Muscle of leg (tissue), 11 donors: ENCODE results near the gene PARP1. TPM values are rescaled to one million over a fixed set of nuclear protein-coding genes. Genes with fewer than 3 reads are reported as not detected.

Experiments
- DNase-seq: peaks from one replicate; pipeline ENCODE4 v3.0.0; 2013
- H3K27ac ChIP-seq: one replicate; pipeline ENCODE4 v1.5.1; 2013; ENCODE audit warnings: mild to moderate bottlenecking, low read length, control low read depth
- H3K27me3 ChIP-seq: one replicate; pipeline ENCODE4 v1.6.1; 2013; ENCODE audit warnings: low read length; ENCODE audit not compliant: control insufficient read depth, insufficient read depth
- H3K36me3 ChIP-seq: one replicate; pipeline ENCODE4 v1.6.1; 2013; ENCODE audit warnings: low read length; ENCODE audit not compliant: control insufficient read depth, insufficient read depth
- H3K4me1 ChIP-seq: one replicate; pipeline ENCODE4 v1.6.1; 2013; ENCODE audit warnings: low read length; ENCODE audit not compliant: control insufficient read depth, insufficient read depth
- H3K4me3 ChIP-seq: one replicate; pipeline ENCODE4 v1.5.1; 2013; ENCODE audit warnings: low read length, control low read depth
- H3K9me3 ChIP-seq: replicated peaks from 2 replicates; pipeline ENCODE4 v1.6.1; 2013; ENCODE audit warnings: low read depth, low read length; ENCODE audit not compliant: control insufficient read depth
- WGBS: methylation state at CpG from one replicate; pipeline ENCODE4 v1.1.5; 2013; ENCODE audit warnings: missing lambda C conversion rate; ENCODE audit not compliant: insufficient coverage; 5-methylcytosine and 5-hydroxymethylcytosine counted together
- polyA plus RNA-seq, 8 donors: library from polyadenylated mRNA; unstranded; fragments of 120-200 nt; gene quantifications; one replicate each; pipeline versions ENCODE4 v1.2.1 to v1.2.3, GENCODE V29; 2013; ENCODE audit warnings: inconsistent platforms in 1 of 8, low replicate concordance in 1 of 8; ENCODE audit not compliant: insufficient read length in 8 of 8, insufficient read depth in 1 of 8
- total RNA-seq: library from RNA; stranded (reverse); fragments of 120-200 nt; gene quantifications from one replicate; pipeline ENCODE4 v1.2.4, GENCODE V29; 2013

Gene PARP1
- total and polyA plus RNA-seq, 9 donors: 64.9 to 116 (median 103) TPM

DNA sequence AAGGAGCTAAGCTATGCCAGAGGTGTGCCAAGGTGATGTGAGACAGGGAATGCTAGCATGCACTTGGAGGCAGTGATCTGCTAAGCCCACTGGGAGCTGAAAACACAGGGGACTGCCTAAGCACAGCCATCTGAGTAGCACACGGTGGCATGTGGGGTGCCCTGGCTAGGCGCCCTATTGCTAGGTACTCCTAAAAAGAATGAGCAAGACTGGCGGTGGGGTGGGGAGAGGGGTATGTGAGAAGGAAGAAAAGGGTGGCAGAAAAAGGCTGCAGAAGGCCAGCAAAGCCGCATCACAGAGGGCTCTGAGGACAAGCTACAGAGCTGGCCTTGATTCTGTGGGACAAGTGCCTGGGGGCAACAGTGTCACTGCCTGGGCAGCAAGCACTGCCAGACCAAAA is 23.9 kb downstream of the PARP1 start:
- H3K4me3 ChIP-seq: no peak overlapping the region
- DNase-seq: no peak
- no peaks in the 10 kb centered on the region for H3K4me1 ChIP-seq
- H3K9me3 ChIP-seq: no peaks in the 10 kb centered on the region
- 95% methylated on average over 4 of the region's 4 CpGs for WGBS
- H3K27ac ChIP-seq: no peak overlapping the region
- peaks cover 93% of the 10 kb centered on the region for H3K36me3 ChIP-seq
- no peaks in the 10 kb centered on the region for H3K27me3 ChIP-seq

DNA sequence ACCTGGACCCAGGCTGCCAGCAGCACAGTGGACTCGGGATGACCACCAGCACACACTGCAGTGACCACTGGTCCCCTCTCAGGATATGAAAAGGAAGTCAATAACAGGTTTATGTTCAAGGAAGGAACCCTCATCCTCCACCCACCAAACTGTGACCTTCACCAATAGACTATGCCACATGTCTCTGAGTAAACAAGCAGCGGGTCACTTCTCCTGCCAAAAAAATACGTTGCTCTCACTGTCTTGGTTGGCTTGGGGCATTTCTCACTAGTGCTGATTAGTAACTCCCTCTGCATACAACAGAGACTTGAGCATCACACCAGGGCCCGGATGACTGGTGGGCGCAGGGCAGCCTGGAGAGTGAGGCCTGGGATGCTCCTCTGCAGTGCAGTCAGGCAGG is 25.9 kb downstream of the PARP1 start:
- no peak overlapping the region for H3K4me3 ChIP-seq
- no peak overlapping the region for H3K27ac ChIP-seq
- peaks cover 94% of the 10 kb centered on the region for H3K36me3 ChIP-seq
- no peaks in the 10 kb centered on the region for H3K4me1 ChIP-seq
- no peaks in the 10 kb centered on the region for H3K27me3 ChIP-seq
- DNase-seq: no peak
- WGBS: 93% methylated on average over 5 of the region's 5 CpGs
- no peaks in the 10 kb centered on the region for H3K9me3 ChIP-seq

- WGBS: 93% methylated on average over 12 of the region's 15 CpGs
Measured at GRCh38 chr1:226381226-226381998, 26.5 kb downstream of the PARP1 start.

DNA sequence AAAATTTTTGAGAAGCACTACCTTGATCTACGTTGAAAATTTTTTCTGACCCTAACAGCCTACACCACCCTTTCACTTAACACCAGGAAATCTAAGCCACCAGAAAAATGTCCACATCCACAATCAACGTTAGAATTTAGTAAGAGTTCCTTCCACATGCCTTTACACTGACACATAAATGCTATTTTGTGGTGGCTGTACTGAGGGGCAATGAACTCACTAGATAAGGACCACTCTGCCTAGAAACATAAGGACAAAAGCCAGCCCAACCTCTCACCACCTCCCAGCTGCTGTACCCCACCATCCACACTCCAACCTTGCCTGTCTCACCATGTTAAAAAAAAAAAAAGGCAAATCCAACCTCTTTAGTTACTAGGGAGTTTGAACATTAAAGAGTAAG is 29.8 kb downstream of the PARP1 start:
- peaks cover 97% of the 10 kb centered on the region for H3K36me3 ChIP-seq
- WGBS: 100% methylated on average over 1 of the region's 2 CpGs
- H3K9me3 ChIP-seq: no peaks in the 10 kb centered on the region
- no peak overlapping the region for H3K27ac ChIP-seq
- H3K4me1 ChIP-seq: peaks cover 9% of the 10 kb centered on the region
- H3K4me3 ChIP-seq: no peak overlapping the region
- no peak for DNase-seq
- no peaks in the 10 kb centered on the region for H3K27me3 ChIP-seq

More at GRCh38 chr1:226381226-226381998, 26.5 kb downstream of the PARP1 start:
- no peaks in the 10 kb centered on the region for H3K27me3 ChIP-seq
- H3K4me1 ChIP-seq: no peaks in the 10 kb centered on the region
- H3K9me3 ChIP-seq: no peaks in the 10 kb centered on the region
- H3K4me3 ChIP-seq: no peak overlapping the region
- peaks cover 98% of the 10 kb centered on the region for H3K36me3 ChIP-seq
- H3K27ac ChIP-seq: no peak overlapping the region
- no peak for DNase-seq

DNA sequence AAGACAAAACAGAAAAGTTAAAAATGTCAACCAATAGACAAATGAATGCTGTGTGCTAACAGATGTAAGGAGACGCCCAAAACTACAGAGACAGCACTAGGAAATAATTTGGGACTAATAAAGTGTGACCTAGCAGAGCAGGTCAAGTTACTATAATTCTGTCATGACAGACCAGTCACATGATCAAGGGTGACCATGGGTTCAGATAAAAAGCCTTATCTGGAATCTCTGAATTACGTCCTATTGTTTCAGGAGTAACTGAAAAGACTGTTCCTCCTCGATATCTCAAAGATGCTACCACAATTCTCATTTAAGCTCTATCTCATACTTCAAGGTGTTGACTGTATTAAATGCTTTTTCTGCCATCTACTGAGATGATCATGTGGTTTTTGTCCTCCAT is 31.6 kb downstream of the PARP1 start:
- WGBS: no CpG with 5 or more reads among the region's 3 CpGs
- Histone ChIP-seq H3K9me3 (no peaks in the 10 kb centered on the region), H3K4me3 (no peak overlapping the region), H3K36me3 (peaks cover 94% of the 10 kb centered on the region), H3K27me3 (no peaks in the 10 kb centered on the region), H3K4me1 (peaks cover 15% of the 10 kb centered on the region), H3K27ac (no peak overlapping the region)
- no peak for DNase-seq

DNA sequence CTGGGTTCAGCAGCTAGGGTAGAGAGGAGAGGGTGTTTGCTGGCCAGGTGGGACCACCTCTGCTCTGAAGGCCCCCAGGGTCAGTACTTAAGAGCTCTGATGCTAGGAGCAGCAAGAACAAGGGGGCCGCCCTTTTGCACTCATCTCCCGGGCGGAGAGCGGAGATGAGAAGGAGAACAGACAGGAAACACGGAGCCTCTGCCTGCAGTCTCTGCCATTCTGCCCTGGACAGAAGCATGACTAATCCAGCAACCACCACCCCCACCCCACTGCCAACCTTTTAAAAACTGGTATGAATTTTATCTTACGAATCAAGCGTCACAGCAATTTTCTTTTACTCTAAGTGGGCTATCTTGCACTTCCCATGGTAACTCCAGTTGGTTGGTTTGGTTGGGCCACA is 34.5 kb downstream of the PARP1 start:
- Histone ChIP-seq H3K4me3 (no peak overlapping the region), H3K9me3 (no peaks in the 10 kb centered on the region), H3K4me1 (peaks cover 21% of the 10 kb centered on the region), H3K27me3 (no peaks in the 10 kb centered on the region), H3K27ac (no peak overlapping the region), H3K36me3 (peaks cover 94% of the 10 kb centered on the region)
- DNase-seq: no peak
- 71% methylated on average over 4 of the region's 7 CpGs for WGBS

- Histone ChIP-seq H3K4me1 (peaks cover 21% of the 10 kb centered on the region), H3K27ac (peak overlapping the region; percentile 42), H3K27me3 (no peaks in the 10 kb centered on the region), H3K36me3 (peaks cover 94% of the 10 kb centered on the region), H3K4me3 (no peak overlapping the region), H3K9me3 (no peaks in the 10 kb centered on the region)
- WGBS: 74% methylated on average over 5 of the region's 9 CpGs
- peak; percentile 46 for DNase-seq
Measured at GRCh38 chr1:226372885-226373284, 35.0 kb downstream of the PARP1 start.

GRCh38 chr1:226371866-226372490 is 35.9 kb downstream of the PARP1 start:
- Histone ChIP-seq H3K9me3 (no peaks in the 10 kb centered on the region), H3K36me3 (peaks cover 95% of the 10 kb centered on the region), H3K4me3 (no peak overlapping the region), H3K4me1 (peaks cover 21% of the 10 kb centered on the region), H3K27me3 (no peaks in the 10 kb centered on the region), H3K27ac (no peak overlapping the region)
- DNase-seq: no peak
- WGBS: 93% methylated on average over 8 of the region's 11 CpGs

DNA sequence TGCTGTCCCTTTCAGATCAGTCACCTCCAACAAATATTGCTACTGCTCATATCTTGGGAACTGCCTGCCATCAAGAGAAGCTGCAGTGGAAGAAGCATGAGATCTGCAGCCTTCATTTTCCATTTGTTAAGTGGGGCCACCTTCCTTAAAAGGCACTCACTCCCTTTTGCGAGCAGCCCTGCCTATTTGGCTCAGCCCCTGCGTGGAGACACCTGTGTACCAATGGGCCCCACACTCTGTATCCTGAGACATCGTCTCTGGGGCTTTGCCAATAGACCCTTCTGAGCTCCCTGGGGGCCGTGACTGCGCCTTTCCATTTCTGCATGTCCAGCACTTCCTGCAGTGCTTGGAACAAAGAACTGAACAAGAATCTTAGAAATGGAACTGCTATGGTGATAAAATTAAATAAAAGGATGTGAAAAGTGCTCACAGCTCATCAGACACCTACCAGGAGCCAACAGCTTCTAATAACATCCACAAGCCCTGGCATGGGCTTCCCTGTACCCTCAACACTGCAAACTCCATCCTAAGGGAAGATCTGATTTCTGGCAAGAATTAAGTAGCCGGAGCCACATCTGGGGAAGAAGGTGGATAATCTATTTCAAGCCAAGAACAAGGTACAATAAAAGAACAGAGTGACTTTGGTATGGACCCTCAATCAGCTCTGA is 36.7 kb downstream of the PARP1 start:
- peaks cover 95% of the 10 kb centered on the region for H3K36me3 ChIP-seq
- DNase-seq: no peak
- no peaks in the 10 kb centered on the region for H3K27me3 ChIP-seq
- H3K27ac ChIP-seq: no peak overlapping the region
- WGBS: 69% methylated on average over 5 of the region's 6 CpGs
- H3K4me1 ChIP-seq: peaks cover 21% of the 10 kb centered on the region
- H3K4me3 ChIP-seq: no peak overlapping the region
- H3K9me3 ChIP-seq: no peaks in the 10 kb centered on the region

DNA sequence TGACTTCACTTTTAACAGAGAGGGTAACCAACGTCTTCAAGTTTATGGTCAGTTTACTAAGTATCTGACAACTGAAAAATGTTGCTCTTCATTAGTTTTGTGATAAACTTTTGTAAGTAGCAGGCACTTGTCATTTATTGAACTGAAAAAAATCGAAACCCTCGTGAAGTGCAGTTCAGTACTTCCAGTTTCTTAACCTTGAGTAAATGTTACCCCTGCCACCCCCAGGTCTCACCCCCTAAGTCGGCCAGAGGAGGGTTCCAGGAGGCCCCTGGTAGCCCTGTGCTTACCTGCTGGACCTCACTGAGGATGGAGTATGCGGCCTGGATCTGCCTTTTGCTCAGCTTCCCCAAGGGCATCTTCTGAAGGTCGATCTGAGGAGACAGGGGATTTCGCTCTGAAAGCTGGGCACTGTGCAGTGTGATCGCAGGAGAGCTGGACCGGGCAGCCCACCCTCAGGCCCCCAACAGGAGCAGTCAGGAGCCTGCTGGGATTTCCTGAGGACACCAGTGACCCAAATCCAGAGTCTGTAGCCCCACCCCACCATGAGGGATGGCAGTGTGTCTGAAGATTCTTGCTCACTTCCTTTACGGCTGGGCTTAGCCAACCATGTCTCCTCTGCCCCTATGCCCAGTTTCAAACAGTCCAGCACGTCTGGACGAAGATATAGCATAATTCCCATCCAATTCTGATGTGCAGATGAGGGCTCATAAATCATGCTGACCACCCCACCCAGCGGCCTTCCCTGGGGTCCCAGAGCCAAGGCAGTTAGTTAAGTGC is 37.6 kb downstream of the PARP1 start:
- WGBS: 79% methylated on average over 8 of the region's 13 CpGs
- H3K9me3 ChIP-seq: no peaks in the 10 kb centered on the region
- H3K36me3 ChIP-seq: peaks cover 96% of the 10 kb centered on the region
- no peak overlapping the region for H3K27ac ChIP-seq
- no peak for DNase-seq
- H3K27me3 ChIP-seq: no peaks in the 10 kb centered on the region
- H3K4me1 ChIP-seq: peaks cover 21% of the 10 kb centered on the region
- no peak overlapping the region for H3K4me3 ChIP-seq
